Measurements from ENCODE around the gene IL15. TPM values are rescaled to one million over a fixed set of nuclear protein-coding genes. Genes with fewer than 3 reads are reported as not detected.
"Not testable (repeated sequence)": the region's sequence is repeated elsewhere in the genome, so short reads cannot be mapped to it uniquely, and the experiment has no call there.

Gene IL15, protein sequence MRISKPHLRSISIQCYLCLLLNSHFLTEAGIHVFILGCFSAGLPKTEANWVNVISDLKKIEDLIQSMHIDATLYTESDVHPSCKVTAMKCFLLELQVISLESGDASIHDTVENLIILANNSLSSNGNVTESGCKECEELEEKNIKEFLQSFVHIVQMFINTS
- polyA plus RNA-seq (2013) = 9.2 TPM

DNA sequence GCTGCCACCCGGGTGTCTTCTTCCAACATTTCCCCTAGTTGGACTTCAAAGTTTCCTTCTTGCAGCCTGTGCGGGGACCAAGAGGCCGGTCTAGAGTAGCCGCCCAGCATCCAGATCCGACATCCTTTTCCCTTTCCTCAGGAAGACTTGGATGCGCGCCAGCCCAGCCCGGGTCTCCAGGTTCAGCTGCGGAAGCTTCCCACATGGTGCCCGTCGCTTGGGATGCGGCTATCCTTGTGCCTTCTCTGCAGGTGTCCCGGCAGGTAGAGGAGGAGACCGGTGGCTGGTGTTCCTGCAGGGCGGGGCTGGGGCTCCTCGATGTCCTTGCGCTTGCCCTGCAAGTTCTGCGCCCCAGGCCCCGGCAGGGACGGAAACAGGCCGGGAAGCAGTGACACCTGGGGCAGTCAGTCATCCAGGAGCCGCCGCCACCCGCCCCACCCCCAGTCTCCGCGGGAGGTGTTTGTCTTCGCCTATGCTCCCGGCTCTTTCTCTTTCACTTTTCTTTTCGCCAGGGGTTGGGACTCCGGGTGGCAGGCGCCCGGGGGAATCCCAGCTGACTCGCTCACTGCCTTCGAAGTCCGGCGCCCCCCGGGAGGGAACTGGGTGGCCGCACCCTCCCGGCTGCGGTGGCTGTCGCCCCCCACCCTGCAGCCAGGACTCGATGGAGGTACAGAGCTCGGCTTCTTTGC is at the start of gene IL15:
IL15 (plus strand) TSS at position 502 of the 689 bp plus-strand sequence. CDS start 82,882 bp downstream, outside the sequence.
- Histone ChIP-seq H3K36me3 (ENCODE audit: control insufficient read depth in 4 of 4, insufficient read depth in 4 of 4, low read length in 3 of 4) (no peaks in the 10 kb centered on the region), H3K4me3 (ENCODE audit: control insufficient read depth in 1 of 7, extremely low read depth in 1 of 7, insufficient read depth in 4 of 7, low read depth in 2 of 7, low read length in 6 of 7) (peak within 1 kb of the TSS; percentile 84 to 98 (median 92)), H3K27ac (ENCODE audit: insufficient read depth in 1 of 2, low read depth in 1 of 2, low read length in 2 of 2, poor library complexity in 1 of 2, severe bottlenecking in 2 of 2) (peak within 1 kb of the TSS; percentile 46 to 70), H3K4me1 (ENCODE audit: control extremely low read depth in 1 of 4, control insufficient read depth in 4 of 4, insufficient read depth in 4 of 4, low read length in 3 of 4) (peaks cover 3 to 22% (median 13%) of the 10 kb centered on the region in 4 experiments), H3K9me3 (ENCODE audit: control extremely low read depth in 1 of 5, control insufficient read depth in 4 of 5, insufficient read depth in 2 of 5, low read depth in 1 of 5, low read length in 4 of 5) (no peaks in the 10 kb centered on the region), H3K27me3 (replicated peaks in 2 of 5; ENCODE audit: control insufficient read depth in 4 of 5, insufficient read depth in 5 of 5, low read length in 4 of 5) (no peaks in the 10 kb centered on the region)
- WGBS (ENCODE audit: insufficient coverage) = under 1% methylated on average over 30 of the region's 43 CpGs
- POLR2A ChIA-PET = no interaction called here
- CTCF ChIA-PET = no interaction called here
- peak; percentile 72 to 87 (median 86) for DNase-seq

DNA sequence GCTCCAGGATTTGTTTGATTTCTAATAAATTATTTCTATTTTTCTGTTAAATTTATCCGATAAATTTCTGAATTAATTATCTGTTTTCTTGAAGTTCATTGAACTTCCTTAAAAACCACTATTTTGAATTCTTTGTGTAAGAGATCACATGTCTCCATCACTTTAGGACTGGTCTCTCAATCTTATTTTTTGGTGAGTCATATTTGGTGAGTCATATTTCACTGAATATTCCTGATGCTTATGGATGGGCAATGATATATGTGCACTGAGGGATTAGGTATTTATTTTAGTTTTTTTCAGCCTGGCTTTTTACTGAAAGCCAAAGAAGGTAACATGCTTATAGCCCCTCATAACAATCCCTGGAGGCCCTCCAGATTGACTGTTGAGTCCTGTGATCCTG is 48.5 kb upstream of the IL15 start:
- ChIA-PET POLR2A (no interaction called here), CTCF (no interaction called here)
- Histone ChIP-seq H3K36me3 (ENCODE audit: control insufficient read depth in 4 of 4, insufficient read depth in 4 of 4, low read length in 3 of 4) (no peaks in the 10 kb centered on the region), H3K27me3 (replicated peaks in 2 of 5; ENCODE audit: control insufficient read depth in 4 of 5, insufficient read depth in 5 of 5, low read length in 4 of 5) (no peaks in the 10 kb centered on the region), H3K27ac (ENCODE audit: insufficient read depth in 1 of 2, low read depth in 1 of 2, low read length in 2 of 2, poor library complexity in 1 of 2, severe bottlenecking in 2 of 2) (no peak overlapping the region), H3K9me3 (ENCODE audit: control extremely low read depth in 1 of 5, control insufficient read depth in 4 of 5, insufficient read depth in 2 of 5, low read depth in 1 of 5, low read length in 4 of 5) (peaks cover 0 to 35% (median 8%) of the 10 kb centered on the region in 5 experiments), H3K4me3 (ENCODE audit: control insufficient read depth in 1 of 7, extremely low read depth in 1 of 7, insufficient read depth in 4 of 7, low read depth in 2 of 7, low read length in 6 of 7) (no peak overlapping the region), H3K4me1 (ENCODE audit: control extremely low read depth in 1 of 4, control insufficient read depth in 4 of 4, insufficient read depth in 4 of 4, low read length in 3 of 4) (no peaks in the 10 kb centered on the region)
- no CpG with 5 or more reads among the region's 1 CpG for WGBS (ENCODE audit: insufficient coverage)
- no peak for DNase-seq

DNA sequence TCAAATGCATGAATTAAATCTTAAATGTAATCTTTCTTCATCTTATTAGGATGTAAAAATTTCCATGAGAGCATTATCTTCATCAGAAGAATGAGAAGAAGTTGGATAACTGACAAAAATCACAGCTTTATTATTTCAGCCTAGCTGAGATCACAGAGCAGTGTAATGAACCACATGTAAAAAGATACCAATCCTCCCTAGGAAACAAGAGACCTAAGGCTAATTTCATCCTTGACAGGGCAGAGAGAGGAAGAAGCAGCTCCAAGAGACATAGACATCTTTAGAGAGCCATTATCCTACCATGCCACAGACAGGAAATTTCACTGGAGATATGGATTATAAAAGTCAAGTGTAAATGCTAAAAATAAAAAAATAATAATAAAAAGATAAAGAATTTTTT is 40.9 kb upstream of the IL15 start:
- Histone ChIP-seq H3K27ac (ENCODE audit: insufficient read depth in 1 of 2, low read depth in 1 of 2, low read length in 2 of 2, poor library complexity in 1 of 2, severe bottlenecking in 2 of 2) (no peak overlapping the region), H3K4me3 (ENCODE audit: control insufficient read depth in 1 of 7, extremely low read depth in 1 of 7, insufficient read depth in 4 of 7, low read depth in 2 of 7, low read length in 6 of 7) (no peak overlapping the region), H3K4me1 (ENCODE audit: control extremely low read depth in 1 of 4, control insufficient read depth in 4 of 4, insufficient read depth in 4 of 4, low read length in 3 of 4) (no peaks in the 10 kb centered on the region), H3K9me3 (ENCODE audit: control extremely low read depth in 1 of 5, control insufficient read depth in 4 of 5, insufficient read depth in 2 of 5, low read depth in 1 of 5, low read length in 4 of 5) (peaks cover 0 to 9% (median 3%) of the 10 kb centered on the region in 5 experiments), H3K27me3 (replicated peaks in 2 of 5; ENCODE audit: control insufficient read depth in 4 of 5, insufficient read depth in 5 of 5, low read length in 4 of 5) (no peaks in the 10 kb centered on the region), H3K36me3 (ENCODE audit: control insufficient read depth in 4 of 4, insufficient read depth in 4 of 4, low read length in 3 of 4) (no peaks in the 10 kb centered on the region)
- ChIA-PET POLR2A (no interaction called here), CTCF (interaction anchor here (0.6 kb wide), 1 partner anchor 289 kb away, joined by 3 read pairs; no protein-coding TSS in a partner anchor)
- no peak for DNase-seq

DNA sequence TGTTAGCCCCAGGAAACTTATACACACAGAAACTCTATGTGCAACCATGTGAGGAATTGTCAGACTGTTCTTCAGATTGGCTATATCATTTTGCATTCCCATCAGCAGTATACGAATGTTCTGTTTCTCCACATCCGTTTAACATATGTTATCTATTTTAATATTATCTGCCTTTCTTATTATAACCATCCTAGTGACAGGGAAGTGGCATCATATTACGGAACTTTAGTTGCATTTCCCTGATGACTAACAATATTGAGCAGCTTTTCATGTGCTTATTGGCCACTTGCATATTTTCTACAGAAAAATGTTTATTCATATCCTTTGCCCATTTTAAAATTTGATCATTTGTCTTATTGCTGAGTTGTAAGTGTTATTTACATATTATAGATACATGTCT is 36.5 kb upstream of the IL15 start:
- CTCF ChIA-PET = no interaction called here
- H3K4me3 ChIP-seq (ENCODE audit: control insufficient read depth in 1 of 7, extremely low read depth in 1 of 7, insufficient read depth in 4 of 7, low read depth in 2 of 7, low read length in 6 of 7) = no peak overlapping the region
- H3K27me3 ChIP-seq (replicated peaks in 2 of 5; ENCODE audit: control insufficient read depth in 4 of 5, insufficient read depth in 5 of 5, low read length in 4 of 5) = no peaks in the 10 kb centered on the region
- no peak for DNase-seq
- WGBS (ENCODE audit: insufficient coverage) = 86% methylated on average over 2 of the region's 3 CpGs
- POLR2A ChIA-PET = no interaction called here
- H3K27ac ChIP-seq (ENCODE audit: insufficient read depth in 1 of 2, low read depth in 1 of 2, low read length in 2 of 2, poor library complexity in 1 of 2, severe bottlenecking in 2 of 2) = no peak overlapping the region
- no peaks in the 10 kb centered on the region for H3K36me3 ChIP-seq (ENCODE audit: control insufficient read depth in 4 of 4, insufficient read depth in 4 of 4, low read length in 3 of 4)
- no peaks in the 10 kb centered on the region for H3K9me3 ChIP-seq (ENCODE audit: control extremely low read depth in 1 of 5, control insufficient read depth in 4 of 5, insufficient read depth in 2 of 5, low read depth in 1 of 5, low read length in 4 of 5)
- H3K4me1 ChIP-seq (ENCODE audit: control extremely low read depth in 1 of 4, control insufficient read depth in 4 of 4, insufficient read depth in 4 of 4, low read length in 3 of 4) = peaks cover 0 to 9% (median 6%) of the 10 kb centered on the region in 4 experiments

DNA sequence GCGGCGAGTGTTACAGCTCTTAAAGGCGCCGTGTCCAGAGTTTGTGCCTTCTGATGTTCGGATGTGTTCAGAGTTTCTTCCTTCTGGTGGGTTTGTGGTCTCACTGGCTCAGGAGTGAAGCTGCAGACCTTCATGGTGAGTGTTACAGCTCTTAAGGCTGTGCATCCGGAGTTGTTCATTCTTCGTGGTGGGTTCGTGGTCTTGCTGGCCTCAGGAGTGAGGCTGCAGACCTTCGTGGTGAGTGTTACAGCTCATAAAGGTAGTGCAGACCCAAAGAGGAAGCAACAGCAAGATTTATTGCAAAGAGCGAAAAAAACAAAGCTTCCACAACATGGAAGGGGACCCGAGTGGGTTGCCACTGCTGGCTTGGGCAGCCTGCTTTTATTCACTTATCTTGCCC is 31.7 kb upstream of the IL15 start:
- H3K27ac ChIP-seq (ENCODE audit: insufficient read depth in 1 of 2, low read depth in 1 of 2, low read length in 2 of 2, poor library complexity in 1 of 2, severe bottlenecking in 2 of 2); H3K27me3 ChIP-seq (replicated peaks in 2 of 5; ENCODE audit: control insufficient read depth in 4 of 5, insufficient read depth in 5 of 5, low read length in 4 of 5); H3K9me3 ChIP-seq (ENCODE audit: control extremely low read depth in 1 of 5, control insufficient read depth in 4 of 5, insufficient read depth in 2 of 5, low read depth in 1 of 5, low read length in 4 of 5); H3K36me3 ChIP-seq (ENCODE audit: control insufficient read depth in 4 of 4, insufficient read depth in 4 of 4, low read length in 3 of 4); H3K4me1 ChIP-seq (ENCODE audit: control extremely low read depth in 1 of 4, control insufficient read depth in 4 of 4, insufficient read depth in 4 of 4, low read length in 3 of 4): not testable (repeated sequence)
- peak overlapping the region in 5 of 7 experiments; percentile 26 to 63 (median 44) for H3K4me3 ChIP-seq (ENCODE audit: control insufficient read depth in 1 of 7, extremely low read depth in 1 of 7, insufficient read depth in 4 of 7, low read depth in 2 of 7, low read length in 6 of 7)
- WGBS (ENCODE audit: insufficient coverage) = 0% methylated on average over 10 of the region's 11 CpGs
- ChIA-PET POLR2A (interaction anchor here (0.6 kb wide), 1 partner anchor 80 kb away, joined by 5 read pairs; no protein-coding TSS in a partner anchor), CTCF (interaction anchor here (1.0 to 1.4 kb wide), 3 partner anchors 12 to 33 kb away, joined by 3 read pairs; no protein-coding TSS in a partner anchor)
- peak; percentile 61 to 97 (median 94) for DNase-seq

DNA sequence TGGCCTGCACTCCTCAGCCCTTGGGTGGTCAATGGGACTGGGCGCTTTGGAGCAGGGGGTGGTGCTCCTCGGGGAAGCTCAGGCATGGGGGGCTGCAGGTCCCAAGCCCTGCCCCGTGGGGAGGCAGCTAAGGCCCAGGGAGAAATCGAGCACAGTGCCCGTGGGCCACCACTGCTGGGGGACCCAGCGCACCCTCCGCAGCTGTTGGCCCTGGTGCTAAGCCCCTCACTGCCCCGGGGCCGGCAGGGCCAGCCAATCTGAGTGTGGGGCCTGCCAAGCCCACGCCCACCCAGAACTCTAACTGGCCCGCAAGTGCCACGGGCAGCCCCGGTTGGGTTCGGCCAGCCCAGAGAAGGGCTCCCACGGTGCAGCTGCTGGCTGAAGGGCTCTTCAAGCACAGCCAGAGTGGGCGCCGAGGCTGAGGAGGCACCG is 30.9 kb upstream of the IL15 start:
- Histone ChIP-seq H3K4me3 (ENCODE audit: control insufficient read depth in 1 of 7, extremely low read depth in 1 of 7, insufficient read depth in 4 of 7, low read depth in 2 of 7, low read length in 6 of 7) (no peak overlapping the region), H3K36me3 (ENCODE audit: control insufficient read depth in 4 of 4, insufficient read depth in 4 of 4, low read length in 3 of 4) (no peaks in the 10 kb centered on the region), H3K4me1 (ENCODE audit: control extremely low read depth in 1 of 4, control insufficient read depth in 4 of 4, insufficient read depth in 4 of 4, low read length in 3 of 4) (peaks cover 0 to 9% (median 7%) of the 10 kb centered on the region in 4 experiments), H3K27me3 (replicated peaks in 2 of 5; ENCODE audit: control insufficient read depth in 4 of 5, insufficient read depth in 5 of 5, low read length in 4 of 5) (no peaks in the 10 kb centered on the region), H3K9me3 (ENCODE audit: control extremely low read depth in 1 of 5, control insufficient read depth in 4 of 5, insufficient read depth in 2 of 5, low read depth in 1 of 5, low read length in 4 of 5) (peaks cover 0 to 5% (median 0%) of the 10 kb centered on the region in 5 experiments), H3K27ac (ENCODE audit: insufficient read depth in 1 of 2, low read depth in 1 of 2, low read length in 2 of 2, poor library complexity in 1 of 2, severe bottlenecking in 2 of 2) (no peak overlapping the region)
- ChIA-PET POLR2A (interaction anchor here (0.6 kb wide), 2 partner anchors 25 to 79 kb away, joined by 3 to 5 read pairs; no protein-coding TSS in a partner anchor), CTCF (no interaction called here)
- DNase-seq = no peak
- 94% methylated on average over 18 of the region's 18 CpGs for WGBS (ENCODE audit: insufficient coverage)

DNA sequence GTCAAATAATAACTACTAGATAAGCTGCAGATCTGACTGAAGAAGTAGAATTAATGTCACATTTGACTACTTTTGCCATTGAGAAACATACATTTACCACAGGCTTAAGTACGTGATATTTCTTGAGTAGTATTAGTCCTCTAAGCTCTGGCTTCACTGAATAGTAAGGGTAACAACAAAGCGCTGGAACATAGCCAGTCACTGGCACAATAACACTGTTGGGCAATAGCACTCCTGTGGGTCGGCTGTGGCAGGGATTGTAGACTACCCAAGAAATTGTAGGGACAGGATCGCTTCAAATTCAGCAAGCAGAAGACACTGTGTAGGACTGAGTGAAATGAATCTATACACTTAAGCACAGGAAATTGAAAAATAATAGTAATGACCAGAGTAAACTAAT is 27.1 kb upstream of the IL15 start:
- CTCF ChIA-PET = no interaction called here
- 100% methylated on average over 1 of the region's 4 CpGs for WGBS (ENCODE audit: insufficient coverage)

More for the DNA sequence above, 27.1 kb upstream of the IL15 start:
- H3K4me1 ChIP-seq (ENCODE audit: control extremely low read depth in 1 of 4, control insufficient read depth in 4 of 4, insufficient read depth in 4 of 4, low read length in 3 of 4) = peaks cover 0 to 6% (median 6%) of the 10 kb centered on the region in 4 experiments
- H3K27me3 ChIP-seq (replicated peaks in 2 of 5; ENCODE audit: control insufficient read depth in 4 of 5, insufficient read depth in 5 of 5, low read length in 4 of 5) = no peaks in the 10 kb centered on the region
- H3K36me3 ChIP-seq (ENCODE audit: control insufficient read depth in 4 of 4, insufficient read depth in 4 of 4, low read length in 3 of 4) = no peaks in the 10 kb centered on the region
- H3K27ac ChIP-seq (ENCODE audit: insufficient read depth in 1 of 2, low read depth in 1 of 2, low read length in 2 of 2, poor library complexity in 1 of 2, severe bottlenecking in 2 of 2) = no peak overlapping the region
- peaks cover 0 to 5% (median 0%) of the 10 kb centered on the region in 5 experiments for H3K9me3 ChIP-seq (ENCODE audit: control extremely low read depth in 1 of 5, control insufficient read depth in 4 of 5, insufficient read depth in 2 of 5, low read depth in 1 of 5, low read length in 4 of 5)
- POLR2A ChIA-PET = no interaction called here
- H3K4me3 ChIP-seq (ENCODE audit: control insufficient read depth in 1 of 7, extremely low read depth in 1 of 7, insufficient read depth in 4 of 7, low read depth in 2 of 7, low read length in 6 of 7) = no peak overlapping the region
- no peak for DNase-seq
